Hair follicle dermal papilla cell (primary cell): ENCODE measurements around the gene PI4KB. TPM values are rescaled to one million over a fixed set of nuclear protein-coding genes. Genes with fewer than 3 reads are reported as not detected.

Source experiments
- small RNA-seq: library from RNA; depleted of rRNA; stranded (forward); fragments of <200 nt; gene quantifications from one replicate; pipeline ENCODE3, GENCODE V24; 2012
- total RNA-seq: library from RNA; depleted of rRNA; stranded (reverse); fragments of >200 nt; gene quantifications from 2 replicates; pipeline ENCODE4 v1.2.3, GENCODE V29; 2012

The PI4KB gene
- 92.2 and 93.9 TPM in 2 replicates for total RNA-seq

GRCh38 chr1:151327223-151327902, at the start of gene PI4KB:
Gene PI4KB (minus strand): TSS chr1:151327416. CDS start chr1:151316481, 10,935 bp downstream.

GRCh38 chr1:151372058-151372934, 45.1 kb upstream of the PI4KB start, which contains the start of gene SELENBP1:
Gene SELENBP1 (minus strand): TSS chr1:151372705. CDS start chr1:151372641, 64 bp downstream.

DNA sequence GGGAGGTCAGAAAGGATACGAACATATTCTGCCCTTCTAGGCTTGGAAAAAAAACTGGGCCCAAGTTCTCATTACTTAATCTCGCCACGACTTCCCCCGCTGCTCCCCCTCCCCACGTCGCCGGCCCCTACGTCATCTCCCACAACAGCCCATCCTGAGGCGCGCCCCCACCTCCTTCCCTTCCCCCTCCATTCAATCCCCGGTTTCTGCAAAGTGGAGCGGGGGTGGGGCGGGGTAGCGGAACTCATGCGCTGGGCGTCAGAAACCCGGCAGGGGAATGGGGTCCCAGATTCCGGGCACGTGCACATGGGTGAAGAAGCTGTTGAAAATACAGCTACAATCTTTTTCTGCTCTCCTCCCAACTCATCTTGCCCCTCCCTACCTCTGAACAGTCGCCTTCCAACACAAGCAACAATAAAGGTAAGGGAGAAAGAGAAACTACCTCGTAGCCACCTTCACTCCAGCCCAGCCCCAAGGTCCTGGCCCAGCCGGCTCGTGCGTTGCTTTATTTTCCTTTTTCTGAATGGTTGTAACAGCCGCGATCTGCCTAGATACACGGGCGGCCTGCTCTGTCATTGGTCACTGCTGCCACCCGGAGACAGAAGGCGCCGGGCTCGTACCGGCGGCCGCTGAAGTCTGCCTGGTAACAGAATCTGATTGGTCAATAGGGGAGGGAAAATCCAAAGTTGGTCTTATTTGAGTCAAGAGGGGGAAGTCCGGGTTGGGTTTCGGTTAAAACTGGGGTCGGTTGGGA, 19.7 kb upstream of the PI4KB start, which contains the start of gene RFX5:
TSS of gene RFX5 (minus strand) at position 484 of the 754 bp plus-strand sequence. CDS start 932 bp downstream, outside the sequence.

DNA sequence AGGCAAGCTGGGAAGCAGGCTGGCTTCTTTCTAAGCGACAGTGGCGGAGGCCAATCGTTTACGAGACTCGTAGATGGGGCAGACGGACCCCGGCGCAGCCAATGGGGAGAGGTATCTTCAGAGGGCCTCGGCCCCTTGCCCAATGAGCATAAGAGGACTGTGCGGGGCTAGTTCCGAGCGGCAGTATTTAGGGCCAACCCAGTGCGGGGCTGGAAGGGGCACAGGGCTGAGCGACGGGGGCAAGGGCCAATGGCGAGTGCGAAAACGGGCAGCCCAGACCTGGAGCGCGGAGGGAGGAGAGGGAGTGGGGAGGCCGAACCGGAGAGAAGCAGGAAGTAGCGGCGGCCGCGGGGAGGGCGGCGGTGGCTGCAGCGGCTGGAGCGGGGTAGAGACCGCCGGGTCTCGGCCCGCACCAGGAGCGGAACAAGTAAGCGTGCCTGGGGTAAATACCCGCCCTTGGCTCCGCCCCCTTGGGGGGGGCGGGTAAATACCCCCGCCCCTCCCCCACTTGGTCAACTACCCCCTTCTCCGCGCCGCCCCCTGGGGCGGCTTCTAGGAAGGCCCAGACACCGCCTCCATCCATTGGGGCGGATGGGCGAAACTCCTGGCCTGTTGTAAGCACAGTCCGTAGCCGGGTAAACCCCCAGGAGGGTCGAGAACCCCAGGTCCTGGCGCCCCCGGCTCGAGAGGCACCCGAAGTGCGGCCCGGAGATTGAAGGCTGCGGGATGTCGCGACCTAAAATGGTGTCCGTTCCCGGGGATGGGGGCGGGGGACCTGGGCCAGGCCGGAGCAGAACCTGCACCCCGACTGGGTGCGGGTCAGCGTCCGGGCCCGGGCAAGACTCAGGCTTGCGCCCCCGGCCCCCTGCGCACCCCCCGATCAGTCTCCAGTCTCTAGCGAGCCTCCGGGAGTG, 45.0 kb downstream of the PI4KB start, which contains the start of gene ZNF687:
TSS of gene ZNF687 (plus strand) at position 331 of the 914 bp plus-strand sequence. CDS start 3,993 bp downstream, outside the sequence.

GRCh38 chr1:151254217-151255213, 72.7 kb downstream of the PI4KB start, which contains the start of gene PSMD4:
Gene PSMD4 (plus strand): TSS chr1:151254734. CDS start chr1:151254783, 49 bp downstream.

Small RNA genes lying within 50 kb of the gene (small RNA-seq; reads per million reads assigned to genes)
- gene RN7SL444P: not detected

Other genes starting within 250 kb of the PI4KB start
- gene SEMA6C, start 180.8 kb downstream of the PI4KB start, total RNA-seq: 5.4 and 5.5 TPM in 2 replicates
- gene TNFAIP8L2, start 170.8 kb downstream of the PI4KB start, total RNA-seq: not detected in 2 replicates
- gene LYSMD1, start 161.5 kb downstream of the PI4KB start, total RNA-seq: 7.0 and 8.7 TPM in 2 replicates
- 22.2 and 29.0 TPM in 2 replicates for gene SCNM1, start 161.3 kb downstream of the PI4KB start, total RNA-seq
- gene TMOD4, start 151.4 kb downstream of the PI4KB start, total RNA-seq: 0.81 and 1.6 TPM in 2 replicates
- 42.8 and 45.5 TPM in 2 replicates for gene VPS72, start 137.2 kb downstream of the PI4KB start, total RNA-seq
- 117 and 146 TPM in 2 replicates for gene PIP5K1A, start 128.9 kb downstream of the PI4KB start, total RNA-seq
- 92.5 and 96.8 TPM in 2 replicates for gene PSMD4, start 72.7 kb downstream of the PI4KB start, total RNA-seq
- 23.3 and 27.4 TPM in 2 replicates for gene ZNF687, start 45.1 kb downstream of the PI4KB start, total RNA-seq
- 31.3 and 33.4 TPM in 2 replicates for gene RFX5, start 19.8 kb upstream of the PI4KB start, total RNA-seq
- gene SELENBP1, start 45.3 kb upstream of the PI4KB start, total RNA-seq: 43.8 and 51.8 TPM in 2 replicates
- 204 and 248 TPM in 2 replicates for gene PSMB4, start 72.2 kb upstream of the PI4KB start, total RNA-seq
- 28.9 and 46.9 TPM in 2 replicates for gene POGZ, start 132.1 kb upstream of the PI4KB start, total RNA-seq
- 0.12 TPM in 1 of 2 replicates, not detected in the other for gene CGN, start 184.0 kb upstream of the PI4KB start, total RNA-seq
- gene TUFT1, start 212.9 kb upstream of the PI4KB start, total RNA-seq: 14.8 and 24.7 TPM in 2 replicates